HL-60 (cell line): ENCODE results near the gene SLC24A1.

Experiments
- POLR2AphosphoS5 ChIP-seq: IDR thresholded peaks from 2 replicates; pipeline ENCODE4 v1.6.1; 2012; ENCODE audit warnings: low read depth
- REST ChIP-seq: IDR thresholded peaks from 2 replicates; pipeline ENCODE4 v1.6.1; 2012; ENCODE audit warnings: low read depth; ENCODE audit not compliant: insufficient replicate concordance
- TF ChIP-seq, protein P1 (sequence below): IDR thresholded peaks from one replicate; pipeline ENCODE4 v1.5.1; 2011; ENCODE audit warnings: low read length, control low read depth, inconsistent platforms; ENCODE audit not compliant: insufficient read depth

DNA sequence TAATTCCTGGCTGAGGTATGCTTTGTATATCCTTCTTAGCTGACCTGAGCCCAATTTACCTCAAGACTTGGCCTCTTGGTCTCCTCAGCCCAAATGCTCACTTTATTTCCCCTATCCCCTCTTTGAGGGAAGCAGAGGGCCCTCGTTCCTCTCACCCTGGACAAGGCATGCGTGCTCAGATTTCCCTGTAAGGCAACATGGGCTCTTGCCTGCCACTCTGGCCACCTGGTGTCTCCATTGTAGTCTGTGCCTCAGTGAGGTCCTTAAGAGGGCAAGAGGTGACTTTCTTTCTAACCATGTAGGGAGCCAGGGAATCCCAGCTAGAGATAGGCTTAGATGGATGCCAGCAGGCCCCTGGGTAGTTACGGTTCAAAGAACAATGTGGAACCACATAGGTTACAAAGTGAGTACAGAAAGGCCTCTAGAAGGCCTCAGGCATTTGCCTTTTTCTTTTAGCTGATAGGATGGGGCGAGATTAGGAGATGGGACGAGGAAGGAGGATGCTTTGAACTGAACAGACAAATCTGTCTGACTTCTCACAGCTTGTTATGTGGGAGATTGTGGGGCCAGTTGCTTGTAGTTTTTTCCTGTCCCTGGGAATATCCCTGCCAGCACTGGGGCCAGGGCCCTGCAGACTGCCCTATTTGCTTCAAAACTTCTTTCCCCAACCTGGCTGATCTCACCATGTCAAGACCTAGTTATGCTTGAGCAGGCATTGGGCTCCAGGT, 9.7 kb upstream of the SLC24A1 start:
- TF ChIP-seq, protein P1, sequence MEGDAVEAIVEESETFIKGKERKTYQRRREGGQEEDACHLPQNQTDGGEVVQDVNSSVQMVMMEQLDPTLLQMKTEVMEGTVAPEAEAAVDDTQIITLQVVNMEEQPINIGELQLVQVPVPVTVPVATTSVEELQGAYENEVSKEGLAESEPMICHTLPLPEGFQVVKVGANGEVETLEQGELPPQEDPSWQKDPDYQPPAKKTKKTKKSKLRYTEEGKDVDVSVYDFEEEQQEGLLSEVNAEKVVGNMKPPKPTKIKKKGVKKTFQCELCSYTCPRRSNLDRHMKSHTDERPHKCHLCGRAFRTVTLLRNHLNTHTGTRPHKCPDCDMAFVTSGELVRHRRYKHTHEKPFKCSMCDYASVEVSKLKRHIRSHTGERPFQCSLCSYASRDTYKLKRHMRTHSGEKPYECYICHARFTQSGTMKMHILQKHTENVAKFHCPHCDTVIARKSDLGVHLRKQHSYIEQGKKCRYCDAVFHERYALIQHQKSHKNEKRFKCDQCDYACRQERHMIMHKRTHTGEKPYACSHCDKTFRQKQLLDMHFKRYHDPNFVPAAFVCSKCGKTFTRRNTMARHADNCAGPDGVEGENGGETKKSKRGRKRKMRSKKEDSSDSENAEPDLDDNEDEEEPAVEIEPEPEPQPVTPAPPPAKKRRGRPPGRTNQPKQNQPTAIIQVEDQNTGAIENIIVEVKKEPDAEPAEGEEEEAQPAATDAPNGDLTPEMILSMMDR: no peak
- TF ChIP-seq POLR2AphosphoS5: no peak
- no peak for TF ChIP-seq REST
